CD4-positive, alpha-beta T cell treated with Interleukin-2 at 100 ng/mL for 4 hours (primary cell): ENCODE measurements around the gene RASA2.

ENCODE experiments used
- DNase-seq: peaks from one replicate; pipeline ENCODE4 v3.0.0-alpha.2; 2020; ENCODE audit warnings: low spot score

The RASA2 gene

DNA sequence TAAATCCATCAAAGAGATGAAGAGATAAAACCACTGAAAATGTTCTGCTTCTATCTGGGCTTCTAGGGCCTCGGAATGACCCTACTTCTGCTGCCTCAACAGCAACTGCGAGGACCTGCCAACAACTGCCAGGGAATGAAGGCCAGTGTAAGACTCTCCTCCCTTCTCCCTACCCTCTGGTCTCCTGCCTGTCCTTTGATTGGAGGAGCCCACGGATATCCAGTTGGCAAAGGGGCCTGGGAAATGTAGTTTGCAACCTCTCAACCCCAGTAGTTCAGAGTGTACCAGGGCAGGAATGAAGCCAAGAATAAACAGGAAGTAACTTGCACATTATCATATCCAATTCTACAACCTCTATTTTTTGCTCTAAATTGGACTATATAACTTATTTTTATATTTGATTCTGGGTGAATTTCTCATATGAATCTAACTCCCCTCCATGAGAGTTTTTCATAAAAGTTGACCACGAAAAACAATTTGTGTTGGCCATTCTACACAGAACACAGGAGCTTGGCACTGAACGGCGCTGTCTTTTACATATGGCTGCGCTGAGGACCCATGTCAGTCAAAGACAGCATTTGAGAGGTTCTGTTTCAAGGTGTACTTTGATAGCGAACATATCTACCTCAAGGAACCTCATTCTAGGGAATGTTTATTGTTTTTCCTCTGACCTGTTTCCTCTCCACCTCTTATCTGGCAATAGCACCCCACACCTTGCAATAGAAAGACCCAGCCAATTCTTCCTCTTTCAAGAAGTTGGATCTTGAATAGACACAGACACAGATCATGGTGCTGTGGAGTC, 160.1 kb downstream of the RASA2 start:
- no peak for DNase-seq

DNA sequence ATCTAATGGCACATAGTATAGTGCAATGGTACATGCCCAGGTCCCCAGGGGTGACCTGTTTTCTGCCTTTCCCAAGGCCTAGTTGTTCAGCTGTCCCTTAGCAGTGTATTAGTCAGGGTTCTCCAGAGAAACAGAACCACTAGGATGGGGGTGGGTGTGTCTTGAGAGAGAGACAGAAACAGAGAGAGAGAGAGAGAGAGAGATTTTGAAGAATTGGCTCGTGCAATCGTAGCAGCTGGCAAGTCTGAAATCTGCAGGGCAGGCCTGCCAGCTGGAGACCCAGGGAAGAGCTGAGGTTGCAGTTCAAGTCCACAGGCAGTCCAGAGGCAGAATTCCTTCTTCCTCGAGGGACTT, 160.7 kb downstream of the RASA2 start:
- no peak for DNase-seq

DNA sequence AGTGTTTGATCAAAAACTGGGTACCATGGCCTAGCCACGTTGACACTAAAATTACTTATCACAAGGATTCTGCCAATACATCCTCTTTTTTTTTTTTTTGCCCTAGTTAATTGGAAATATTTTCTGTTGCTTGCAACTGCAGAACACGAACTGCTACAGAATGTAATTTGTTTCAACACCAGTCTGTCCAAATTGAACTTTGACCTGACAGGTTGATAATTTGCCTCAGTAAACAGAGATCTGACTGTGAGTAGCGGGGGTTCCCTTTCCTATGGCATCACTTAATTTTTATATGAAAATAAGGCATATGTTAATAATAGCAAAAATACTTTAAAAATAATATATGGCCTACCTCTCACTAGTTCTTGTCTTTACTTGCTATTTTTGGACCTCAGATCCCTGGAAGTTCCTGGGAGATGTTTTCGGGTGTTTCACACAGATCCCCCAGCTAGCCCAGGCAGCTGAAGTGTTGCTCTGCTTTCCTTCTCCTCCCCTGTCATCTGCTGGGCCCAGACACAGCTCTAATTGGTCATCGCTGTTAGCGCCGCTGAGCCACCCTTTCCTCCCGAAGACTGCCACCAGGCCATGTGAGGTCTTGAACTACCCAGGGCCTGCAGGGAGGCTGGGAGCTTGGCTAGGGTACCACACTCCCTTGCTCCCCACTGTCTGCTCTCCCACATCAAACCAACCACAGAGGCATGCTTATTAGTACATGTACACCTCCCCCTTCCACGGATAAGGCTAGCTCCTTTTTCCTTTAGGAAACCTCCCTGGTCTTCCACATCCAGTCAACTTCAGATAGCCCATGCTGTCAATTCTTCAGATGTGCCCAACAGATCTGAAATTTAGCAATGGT, 161.5 kb downstream of the RASA2 start:
- DNase-seq = no peak

DNA sequence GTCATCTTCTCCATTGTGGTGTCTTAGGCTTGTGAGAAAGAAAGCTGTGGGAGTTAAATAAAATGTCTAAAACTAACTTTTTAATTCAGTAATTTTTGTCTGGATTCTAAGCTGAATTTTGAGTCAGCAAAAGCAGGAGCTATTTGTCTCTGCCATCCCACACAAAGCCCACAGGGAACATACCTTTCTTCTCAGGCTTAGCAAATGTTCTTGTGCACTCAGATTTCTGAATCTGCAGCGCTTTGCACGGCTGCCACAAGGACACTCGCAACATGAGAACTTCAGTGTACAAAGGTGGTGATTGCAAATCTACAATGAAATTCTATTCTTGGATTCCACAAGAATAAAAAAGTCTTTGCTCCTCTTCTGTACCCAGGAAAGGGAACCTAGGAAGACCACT, 163.0 kb downstream of the RASA2 start:
- no peak for DNase-seq

DNA sequence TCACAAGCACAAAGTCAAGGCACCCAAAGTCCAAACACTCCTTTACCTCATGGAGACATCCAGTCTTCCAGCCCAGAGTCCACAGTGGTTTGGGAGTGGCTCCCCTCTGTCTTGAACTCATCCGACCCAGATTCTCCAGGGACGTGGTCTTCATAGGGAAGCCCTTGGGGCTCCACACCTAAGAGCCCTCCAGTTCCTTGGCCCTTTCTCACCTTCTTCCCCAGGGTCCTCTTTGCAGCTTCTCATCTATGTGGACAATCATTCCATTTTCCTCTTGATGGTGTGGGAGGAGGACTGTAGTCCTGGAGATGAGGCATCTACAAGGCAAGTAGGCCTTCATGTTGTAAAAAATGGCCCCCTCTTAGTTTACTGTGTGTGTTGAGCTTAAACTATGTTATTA, 164.0 kb downstream of the RASA2 start:
- DNase-seq = no peak

DNA sequence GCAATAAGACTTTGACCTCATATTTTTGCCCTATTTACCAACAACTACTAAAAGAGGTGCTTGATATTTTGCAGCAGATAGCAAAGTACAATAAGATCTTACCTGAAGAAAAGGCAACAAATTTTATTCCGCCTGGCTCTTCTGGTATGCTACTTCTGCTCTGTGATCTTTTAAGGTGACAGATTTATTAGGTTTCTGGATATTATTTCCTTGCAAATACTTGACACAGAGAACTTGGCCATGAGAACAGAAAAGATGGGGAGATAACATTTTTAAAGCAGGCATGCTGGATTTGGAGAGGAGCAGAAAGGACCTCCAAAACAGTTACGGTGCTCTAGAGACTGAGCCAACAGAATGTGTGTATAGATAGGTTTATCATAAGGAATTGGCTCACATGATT, 164.6 kb downstream of the RASA2 start:
- no peak for DNase-seq

DNA sequence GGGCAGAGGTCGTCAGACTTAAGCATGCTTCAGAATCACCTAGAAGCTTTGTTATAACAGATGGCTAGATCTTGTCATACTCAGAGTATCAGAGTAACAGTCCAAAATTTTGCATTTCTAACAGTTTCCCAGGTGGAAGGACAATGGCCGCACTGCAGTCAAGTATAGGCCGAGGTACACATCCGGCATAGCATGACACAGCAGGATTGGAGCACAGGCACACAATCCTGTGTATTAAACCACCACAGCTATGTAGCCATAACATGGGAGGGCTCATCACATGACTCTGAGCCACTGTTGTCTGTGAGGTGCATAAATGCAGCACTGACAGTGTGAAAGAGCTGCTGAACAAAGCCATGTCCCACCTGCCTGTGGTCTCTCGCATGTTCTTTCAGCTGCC, 165.5 kb downstream of the RASA2 start:
- DNase-seq = no peak

DNA sequence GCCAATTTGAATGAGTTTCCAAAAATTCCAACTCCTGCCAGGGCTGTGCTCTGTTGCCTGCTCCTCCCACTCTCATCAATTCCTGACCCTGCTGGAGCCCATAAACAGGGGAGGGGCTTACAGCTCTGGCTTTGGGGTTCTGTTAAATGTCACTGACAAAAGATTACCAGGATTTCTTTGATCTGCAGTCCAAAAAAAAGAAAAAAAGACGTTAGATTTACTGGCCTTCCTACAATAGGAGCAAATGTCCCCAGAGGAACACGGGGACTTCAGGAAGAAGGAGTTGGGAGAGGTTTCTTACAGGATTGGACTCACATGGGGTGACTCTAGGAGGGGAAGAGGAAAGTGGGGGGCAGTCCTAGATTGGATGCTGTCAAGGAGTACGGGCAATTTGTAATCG, 167.0 kb downstream of the RASA2 start:
- DNase-seq = no peak

DNA sequence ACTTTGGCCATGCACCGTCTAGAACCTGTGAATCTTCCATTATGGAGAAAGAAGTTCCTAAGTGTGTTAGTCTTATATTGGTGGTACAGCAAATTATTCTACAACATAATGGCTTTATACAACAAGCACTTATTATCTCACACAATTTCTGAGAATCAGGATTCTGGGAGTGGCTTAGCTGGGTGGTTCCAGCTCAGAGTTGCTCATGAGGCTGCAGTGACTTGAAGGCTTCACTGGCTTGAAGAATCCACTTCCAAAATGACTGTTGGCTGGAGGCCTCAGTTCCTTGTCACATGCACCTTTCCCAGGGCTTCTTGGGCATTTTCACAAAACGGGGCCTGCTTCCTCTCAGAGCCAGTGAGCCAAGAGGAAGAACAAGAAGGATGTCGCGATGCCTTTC, 169.0 kb downstream of the RASA2 start:
- no peak for DNase-seq

DNA sequence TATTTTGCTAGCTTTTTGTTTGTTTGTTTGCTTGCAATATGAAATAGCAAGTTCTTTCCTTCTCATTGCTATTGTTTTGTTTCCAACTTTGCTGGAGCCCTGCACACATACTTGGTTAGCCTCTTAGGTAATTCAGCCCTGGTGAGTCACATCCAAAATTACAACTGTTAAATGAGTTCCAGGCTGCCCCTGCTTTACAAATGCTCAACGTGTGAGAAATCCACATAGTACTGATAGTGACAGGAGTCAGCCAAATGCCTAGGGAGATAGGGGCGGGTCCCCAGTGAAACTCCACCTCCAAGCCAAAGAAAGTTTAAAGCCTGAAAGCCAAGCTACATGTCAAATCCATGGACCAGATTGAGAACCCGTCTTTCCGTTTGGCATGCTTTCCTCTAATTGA, 169.9 kb downstream of the RASA2 start:
- DNase-seq = no peak

DNA sequence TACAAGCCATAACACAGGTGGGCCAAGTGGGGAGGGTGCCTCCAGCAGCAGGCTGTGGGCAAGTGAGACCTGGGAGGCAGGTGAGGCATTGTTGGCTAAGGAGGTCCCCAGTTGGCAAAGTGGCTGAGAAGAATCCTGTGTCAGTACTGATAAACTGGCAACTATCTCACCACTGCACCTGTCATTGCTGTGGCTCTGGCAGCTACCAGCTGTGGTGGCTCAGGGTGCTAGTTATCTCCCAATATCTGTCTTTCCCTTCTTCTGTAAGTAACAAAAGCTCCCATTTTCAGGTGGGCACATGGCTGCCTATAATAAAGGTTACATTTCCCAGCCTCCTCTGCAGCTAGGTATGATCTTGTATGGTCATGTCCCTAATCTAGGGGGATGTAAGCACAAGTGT, 170.7 kb downstream of the RASA2 start:
- DNase-seq = no peak

DNA sequence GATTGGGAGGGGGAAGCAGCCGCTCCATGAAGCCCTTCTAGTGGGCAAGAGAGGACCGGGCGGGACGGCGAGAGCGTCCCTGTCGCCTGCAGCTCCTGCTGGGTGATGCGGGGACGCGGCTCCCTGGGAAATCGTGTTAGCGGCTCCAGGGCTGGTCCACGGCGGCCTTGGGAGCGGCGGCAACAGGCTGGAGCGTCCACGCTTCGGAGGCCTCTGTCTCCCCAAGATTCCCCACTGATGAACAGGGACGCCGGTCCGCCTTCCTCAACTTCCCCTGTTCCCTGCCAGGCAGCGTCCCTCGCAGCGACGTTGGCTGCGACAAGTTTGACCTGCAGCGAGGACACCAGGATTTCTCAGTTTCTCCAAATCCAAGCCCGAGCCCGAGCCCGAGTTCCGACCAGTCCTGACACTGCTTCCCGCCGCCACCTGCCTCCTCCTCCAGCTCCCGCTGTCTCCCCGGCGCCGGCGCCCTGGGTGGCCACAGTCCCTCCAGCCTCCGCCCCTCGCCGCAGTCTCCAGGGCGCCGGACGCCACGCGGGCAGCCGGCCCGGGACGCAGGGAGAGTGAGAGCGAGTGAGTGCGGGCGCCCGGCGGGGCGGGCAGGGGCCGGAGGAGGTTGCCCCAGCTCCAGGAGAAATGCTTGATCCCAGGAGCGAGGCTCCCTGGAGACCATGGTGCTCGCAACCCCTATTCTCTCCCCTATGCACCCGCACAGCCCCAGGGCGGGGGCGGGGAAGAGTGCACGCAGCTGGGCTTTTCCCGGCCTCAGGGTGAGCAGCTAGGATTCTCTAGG, 173.2 kb downstream of the RASA2 start:
- no peak for DNase-seq

DNA sequence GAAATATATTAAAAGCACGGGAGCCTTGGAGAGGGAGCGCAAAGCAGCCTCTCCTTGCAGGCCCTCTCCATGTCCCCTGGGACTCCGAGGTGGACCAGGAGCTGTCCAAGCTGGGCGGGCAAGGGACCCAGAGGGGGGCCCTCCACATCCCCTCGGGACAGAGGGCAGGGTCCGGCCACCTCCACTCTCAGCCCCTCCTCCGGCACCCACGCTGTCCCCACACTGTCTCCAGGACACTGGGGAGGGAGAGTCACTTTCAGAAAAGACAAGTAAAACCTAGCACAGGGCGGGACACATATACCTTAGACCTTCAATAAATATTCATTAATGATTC, 173.8 kb downstream of the RASA2 start:
- no peak for DNase-seq

DNA sequence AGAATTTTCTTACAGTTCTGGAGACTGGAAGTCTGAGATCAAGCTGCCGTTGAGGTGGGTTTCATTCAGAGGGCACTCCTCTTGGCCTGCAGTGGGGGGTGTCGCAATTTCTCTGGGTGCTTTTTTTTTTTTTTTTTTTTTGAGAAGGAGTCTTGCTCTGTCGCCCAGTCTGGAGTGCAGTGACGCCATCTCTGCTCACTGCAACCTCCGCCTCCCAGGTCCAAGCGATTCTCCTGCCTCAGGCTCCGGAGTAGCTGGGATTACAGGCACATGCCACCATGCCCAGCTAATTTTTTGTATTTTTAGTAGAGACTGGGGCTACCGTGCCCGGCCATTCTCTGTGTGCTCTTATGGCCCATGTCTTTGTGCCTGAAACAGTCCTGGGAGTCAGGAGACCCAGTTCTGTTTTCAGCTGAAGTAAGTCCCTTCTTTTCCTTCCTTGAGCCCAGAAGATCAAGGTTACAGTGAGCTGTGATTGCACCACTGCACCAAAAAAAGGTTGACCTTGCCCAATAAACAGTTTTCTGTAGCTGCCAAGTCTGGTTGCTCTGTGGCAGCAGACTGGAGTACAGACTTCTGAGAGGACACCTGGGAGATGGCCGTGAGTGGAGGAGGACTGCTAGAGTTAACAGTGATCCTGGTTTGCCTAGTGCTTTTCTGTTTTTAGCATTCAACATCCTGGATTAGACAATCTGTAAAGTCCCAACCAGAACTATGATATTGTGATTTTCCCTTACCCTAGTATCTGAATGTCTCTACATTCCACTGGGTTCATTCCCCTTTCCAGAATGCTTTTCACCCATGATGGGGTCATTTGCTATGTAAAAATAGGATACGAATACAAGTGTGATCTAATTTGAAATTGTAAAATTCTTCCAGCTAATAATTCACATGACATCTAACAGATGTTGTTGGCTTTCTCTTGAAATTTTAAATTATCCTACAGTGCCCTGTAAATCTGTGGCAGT, 174.7 kb downstream of the RASA2 start:
- no peak for DNase-seq

DNA sequence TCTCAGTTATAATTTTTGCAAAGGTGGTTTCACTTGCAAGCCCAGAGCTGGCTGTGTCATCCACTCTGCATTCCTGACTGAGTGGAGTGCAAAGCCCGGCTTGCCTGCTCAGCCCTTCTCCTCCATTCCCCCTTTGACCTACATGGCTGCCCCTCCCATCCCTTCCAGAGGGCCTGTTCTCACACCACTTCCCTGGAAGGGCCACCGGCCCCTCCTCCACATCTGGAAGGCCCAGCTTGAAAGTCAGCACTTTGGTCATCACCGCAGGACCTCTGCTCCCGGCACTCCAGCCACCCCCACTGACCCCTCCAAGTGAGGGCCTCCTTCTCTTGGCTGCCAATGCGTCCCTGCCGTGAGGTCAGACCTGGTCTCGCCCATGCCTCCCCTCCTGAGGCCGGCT, 177.2 kb downstream of the RASA2 start:
- no peak for DNase-seq
